ENCODE measurements around the gene PLCD3. TPM values are rescaled to one million over a fixed set of nuclear protein-coding genes. Genes with fewer than 3 reads are reported as not detected.
A peak's percentile ranks its signal among the peaks of the same experiment; 100 is the strongest.

The PLCD3 gene
- total and polyA plus RNA-seq, 2 of the 13 experiments (the other 11 are each of a cell fraction or from before 2014, with no cell fraction given), result 11.3 to 39.1 TPM

- TF ChIP-seq, protein P1, sequence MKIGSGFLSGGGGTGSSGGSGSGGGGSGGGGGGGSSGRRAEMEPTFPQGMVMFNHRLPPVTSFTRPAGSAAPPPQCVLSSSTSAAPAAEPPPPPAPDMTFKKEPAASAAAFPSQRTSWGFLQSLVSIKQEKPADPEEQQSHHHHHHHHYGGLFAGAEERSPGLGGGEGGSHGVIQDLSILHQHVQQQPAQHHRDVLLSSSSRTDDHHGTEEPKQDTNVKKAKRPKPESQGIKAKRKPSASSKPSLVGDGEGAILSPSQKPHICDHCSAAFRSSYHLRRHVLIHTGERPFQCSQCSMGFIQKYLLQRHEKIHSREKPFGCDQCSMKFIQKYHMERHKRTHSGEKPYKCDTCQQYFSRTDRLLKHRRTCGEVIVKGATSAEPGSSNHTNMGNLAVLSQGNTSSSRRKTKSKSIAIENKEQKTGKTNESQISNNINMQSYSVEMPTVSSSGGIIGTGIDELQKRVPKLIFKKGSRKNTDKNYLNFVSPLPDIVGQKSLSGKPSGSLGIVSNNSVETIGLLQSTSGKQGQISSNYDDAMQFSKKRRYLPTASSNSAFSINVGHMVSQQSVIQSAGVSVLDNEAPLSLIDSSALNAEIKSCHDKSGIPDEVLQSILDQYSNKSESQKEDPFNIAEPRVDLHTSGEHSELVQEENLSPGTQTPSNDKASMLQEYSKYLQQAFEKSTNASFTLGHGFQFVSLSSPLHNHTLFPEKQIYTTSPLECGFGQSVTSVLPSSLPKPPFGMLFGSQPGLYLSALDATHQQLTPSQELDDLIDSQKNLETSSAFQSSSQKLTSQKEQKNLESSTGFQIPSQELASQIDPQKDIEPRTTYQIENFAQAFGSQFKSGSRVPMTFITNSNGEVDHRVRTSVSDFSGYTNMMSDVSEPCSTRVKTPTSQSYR (CRISPR knock-in tag; IDR thresholded peaks at IDR 0.05; ENCODE audit: borderline replicate concordance), result no peak
- TF ChIP-seq MYNN (CRISPR knock-in tag; IDR thresholded peaks at IDR 0.05; ENCODE audit: low read depth) (no peak), ZNF782 (CRISPR knock-in tag; IDR thresholded peaks at IDR 0.05; ENCODE audit: borderline replicate concordance) (no peak), ZNF333 (CRISPR knock-in tag; IDR thresholded peaks at IDR 0.05; ENCODE audit: borderline replicate concordance) (no peak), ZBTB44 (CRISPR knock-in tag; IDR thresholded peaks at IDR 0.05) (no peak), ZNF883 (CRISPR knock-in tag; IDR thresholded peaks at IDR 0.05; ENCODE audit: not compliant biosample characterization) (no peak), ETV5 (CRISPR knock-in tag; IDR thresholded peaks at IDR 0.05; ENCODE audit: borderline replicate concordance) (no peak), ZNF781 (CRISPR knock-in tag; IDR thresholded peaks at IDR 0.05; ENCODE audit: borderline replicate concordance, not compliant biosample characterization) (peak; percentile 29), GTF3A (CRISPR knock-in tag; conservative IDR thresholded peaks at IDR 0.05) (no peak), GATAD2A (CRISPR knock-in tag; IDR thresholded peaks at IDR 0.05) (no peak), NBN (conservative IDR thresholded peaks at IDR 0.05) (no peak), ZNF335 (CRISPR knock-in tag; IDR thresholded peaks at IDR 0.05) (no peak), ZNF720 (CRISPR knock-in tag; IDR thresholded peaks at IDR 0.05) (no peak), ZNF589 (CRISPR knock-in tag; conservative IDR thresholded peaks at IDR 0.05) (no peak), NFRKB (IDR thresholded peaks at IDR 0.05) (no peak), THAP11 (CRISPR knock-in tag; IDR thresholded peaks at IDR 0.05) (no peak), STAT5B (CRISPR knock-in tag; IDR thresholded peaks at IDR 0.05) (no peak)
- TF ChIP-seq, protein P2, sequence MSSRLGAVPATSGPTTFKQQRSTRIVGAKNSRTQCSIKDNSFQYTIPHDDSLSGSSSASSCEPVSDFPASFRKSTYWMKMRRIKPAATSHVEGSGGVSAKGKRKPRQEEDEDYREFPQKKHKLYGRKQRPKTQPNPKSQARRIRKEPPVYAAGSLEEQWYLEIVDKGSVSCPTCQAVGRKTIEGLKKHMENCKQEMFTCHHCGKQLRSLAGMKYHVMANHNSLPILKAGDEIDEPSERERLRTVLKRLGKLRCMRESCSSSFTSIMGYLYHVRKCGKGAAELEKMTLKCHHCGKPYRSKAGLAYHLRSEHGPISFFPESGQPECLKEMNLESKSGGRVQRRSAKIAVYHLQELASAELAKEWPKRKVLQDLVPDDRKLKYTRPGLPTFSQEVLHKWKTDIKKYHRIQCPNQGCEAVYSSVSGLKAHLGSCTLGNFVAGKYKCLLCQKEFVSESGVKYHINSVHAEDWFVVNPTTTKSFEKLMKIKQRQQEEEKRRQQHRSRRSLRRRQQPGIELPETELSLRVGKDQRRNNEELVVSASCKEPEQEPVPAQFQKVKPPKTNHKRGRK (CRISPR knock-in tag; IDR thresholded peaks at IDR 0.05), result no peak
- TF ChIP-seq, protein P3, sequence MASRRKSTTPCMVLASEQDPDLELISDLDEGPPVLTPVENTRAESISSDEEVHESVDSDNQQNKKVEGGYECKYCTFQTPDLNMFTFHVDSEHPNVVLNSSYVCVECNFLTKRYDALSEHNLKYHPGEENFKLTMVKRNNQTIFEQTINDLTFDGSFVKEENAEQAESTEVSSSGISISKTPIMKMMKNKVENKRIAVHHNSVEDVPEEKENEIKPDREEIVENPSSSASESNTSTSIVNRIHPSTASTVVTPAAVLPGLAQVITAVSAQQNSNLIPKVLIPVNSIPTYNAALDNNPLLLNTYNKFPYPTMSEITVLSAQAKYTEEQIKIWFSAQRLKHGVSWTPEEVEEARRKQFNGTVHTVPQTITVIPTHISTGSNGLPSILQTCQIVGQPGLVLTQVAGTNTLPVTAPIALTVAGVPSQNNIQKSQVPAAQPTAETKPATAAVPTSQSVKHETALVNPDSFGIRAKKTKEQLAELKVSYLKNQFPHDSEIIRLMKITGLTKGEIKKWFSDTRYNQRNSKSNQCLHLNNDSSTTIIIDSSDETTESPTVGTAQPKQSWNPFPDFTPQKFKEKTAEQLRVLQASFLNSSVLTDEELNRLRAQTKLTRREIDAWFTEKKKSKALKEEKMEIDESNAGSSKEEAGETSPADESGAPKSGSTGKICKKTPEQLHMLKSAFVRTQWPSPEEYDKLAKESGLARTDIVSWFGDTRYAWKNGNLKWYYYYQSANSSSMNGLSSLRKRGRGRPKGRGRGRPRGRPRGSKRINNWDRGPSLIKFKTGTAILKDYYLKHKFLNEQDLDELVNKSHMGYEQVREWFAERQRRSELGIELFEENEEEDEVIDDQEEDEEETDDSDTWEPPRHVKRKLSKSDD (CRISPR knock-in tag; IDR thresholded peaks at IDR 0.05; ENCODE audit: low read depth), result no peak
Measured at GRCh38 chr17:45108595-45109521, 23.5 kb downstream of the PLCD3 start (continued).
